Left renal pelvis (tissue), 4 donors: ENCODE results near the gene TOR1B. TPM values are rescaled to one million over a fixed set of nuclear protein-coding genes. Genes with fewer than 3 reads are reported as not detected.

Experiments
- DNase-seq, 4 donors: peaks; one replicate each; pipeline ENCODE4 v3.0.0-alpha.2; 2013; ENCODE audit warnings: low read depth in 4 of 4, low spot score in 3 of 4
- polyA plus RNA-seq, 4 donors: library from polyadenylated mRNA; unstranded; fragments of 120-200 nt; gene quantifications; one replicate each; pipeline ENCODE4 v1.2.1, GENCODE V29; 2013; ENCODE audit not compliant: insufficient read length in 4 of 4

Gene TOR1B
- polyA plus RNA-seq, 4 donors, result 19.3 to 21.5 (median 20.6) TPM

DNA sequence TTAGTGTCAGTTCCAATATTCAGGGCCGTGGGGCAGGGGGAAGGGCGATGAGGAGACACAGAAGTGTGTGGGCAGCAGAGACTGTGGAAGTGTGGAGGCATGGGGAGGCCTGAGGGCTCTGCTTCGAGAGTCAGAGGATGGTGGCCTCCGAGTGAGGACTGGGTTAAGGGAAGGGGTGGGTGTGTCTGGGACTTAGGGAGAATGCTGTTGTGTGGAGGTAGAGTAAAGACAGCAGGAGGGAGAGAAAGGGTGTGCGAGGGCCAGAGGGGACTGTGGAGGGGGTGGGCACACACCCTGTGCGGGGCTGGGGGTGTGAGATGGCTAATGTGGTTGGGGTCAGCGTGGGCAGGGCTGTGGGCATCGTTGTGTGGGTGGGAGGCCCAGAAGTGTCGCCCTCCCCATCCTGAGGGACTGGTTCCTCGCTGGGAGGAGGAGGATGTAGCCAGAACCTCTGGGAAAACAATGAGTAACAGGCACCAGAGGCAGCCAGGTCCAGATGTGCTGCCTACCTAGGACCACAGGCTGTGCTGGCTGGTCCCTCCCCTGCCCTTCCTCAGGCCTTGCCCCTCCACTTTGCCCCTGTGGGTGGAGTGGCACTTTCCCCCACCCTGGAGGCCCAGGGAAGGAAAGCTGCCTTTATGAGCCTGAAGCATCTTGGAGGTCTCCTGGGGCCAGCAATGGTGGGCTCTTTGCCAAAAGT, 36.5 kb downstream of the TOR1B start:
- DNase-seq, result no peak

DNA sequence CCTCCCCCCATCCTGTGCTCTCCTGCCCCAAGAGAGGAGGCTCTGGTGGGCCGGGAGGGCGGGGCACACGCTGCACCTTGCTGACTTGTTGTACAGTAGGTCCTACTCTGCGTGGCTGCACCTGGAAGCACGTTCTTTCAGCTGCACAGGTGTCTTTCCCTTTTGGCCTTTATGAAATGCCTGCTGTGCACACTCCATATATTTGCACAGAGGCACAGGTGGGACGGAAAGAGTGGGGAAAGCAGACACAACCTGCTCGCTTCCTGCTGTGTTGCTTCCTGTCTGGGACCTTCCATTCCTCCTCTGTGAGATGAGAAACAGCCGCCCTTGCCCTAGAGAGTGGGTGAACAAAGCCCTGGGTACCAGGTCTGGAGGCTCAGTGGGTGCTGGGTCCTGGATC, 37.0 kb downstream of the TOR1B start:
- DNase-seq, result no peak

DNA sequence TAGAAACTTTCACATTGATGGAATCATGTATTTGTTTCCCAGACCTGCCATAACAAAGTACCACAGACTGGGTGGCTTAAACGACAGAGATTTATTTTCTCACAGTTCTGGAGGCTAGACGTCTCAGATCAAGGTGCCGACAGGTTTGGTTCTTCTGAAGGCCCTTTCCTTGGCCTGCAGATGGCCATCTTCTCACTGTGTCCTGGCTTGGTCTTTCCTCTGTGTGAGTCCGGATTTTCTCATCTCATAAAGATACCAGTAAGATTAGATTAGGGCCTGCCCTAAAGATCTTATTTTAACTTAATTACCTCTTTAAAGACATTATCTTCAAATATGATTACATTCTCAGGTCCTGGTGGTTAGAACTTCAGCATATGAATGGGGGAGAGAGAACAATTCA, 38.1 kb downstream of the TOR1B start:
- no peak for DNase-seq

DNA sequence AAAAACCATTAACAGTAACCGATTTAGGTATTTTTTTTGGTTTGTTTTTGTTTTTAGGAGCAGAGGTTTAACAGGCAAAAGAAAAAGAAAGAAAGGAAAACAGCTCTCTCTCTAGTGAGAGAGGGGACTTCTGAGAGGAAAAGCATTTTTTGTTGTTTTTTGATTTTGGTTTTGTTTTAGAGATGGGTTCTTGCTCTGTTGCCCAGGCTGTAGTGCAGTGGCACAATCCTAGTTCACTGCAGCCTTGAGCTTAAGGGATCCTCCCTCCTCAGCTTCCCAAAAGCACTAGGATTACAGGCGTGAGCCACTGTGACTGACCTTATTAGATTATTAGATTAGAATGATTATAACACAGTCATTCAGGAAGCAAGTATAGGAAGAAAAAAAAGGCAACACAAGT, 42.4 kb downstream of the TOR1B start:
- DNase-seq, result no peak

DNA sequence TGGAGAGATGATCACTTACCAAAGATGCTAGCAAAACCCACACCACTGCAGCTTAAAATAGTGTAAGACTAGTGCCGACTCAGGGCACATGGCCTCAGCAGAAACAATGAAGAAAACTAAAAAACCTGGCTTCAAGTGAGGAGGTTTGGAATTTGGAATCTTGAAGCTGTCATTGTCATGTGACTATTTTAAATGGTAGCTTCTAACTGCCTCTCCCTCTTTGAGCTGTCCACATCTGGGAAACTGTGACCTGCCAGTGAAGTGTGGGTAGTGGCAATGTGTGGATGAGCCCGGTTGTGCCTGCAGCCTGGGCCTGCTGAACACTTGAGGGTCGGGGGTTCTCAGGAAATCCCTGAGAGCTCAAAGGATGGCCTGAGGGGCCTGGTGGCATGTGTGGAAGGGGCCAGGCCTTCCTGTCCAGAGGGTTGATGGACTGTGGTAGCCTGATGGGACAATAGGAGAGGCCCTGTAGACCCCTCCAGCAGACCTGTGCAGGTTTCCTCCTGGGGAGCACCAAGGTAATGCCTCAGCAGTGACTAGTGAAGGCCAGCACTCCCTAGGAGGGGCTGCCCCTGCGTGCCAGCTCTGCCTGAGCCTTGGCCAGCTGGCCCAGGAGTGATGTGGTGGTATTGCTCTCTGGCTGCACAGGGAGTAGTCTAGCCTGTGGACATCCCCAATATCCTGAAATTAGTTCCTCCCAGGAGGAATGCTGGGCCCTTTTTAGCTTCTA, 45.9 kb downstream of the TOR1B start:
- DNase-seq, result no peak

DNA sequence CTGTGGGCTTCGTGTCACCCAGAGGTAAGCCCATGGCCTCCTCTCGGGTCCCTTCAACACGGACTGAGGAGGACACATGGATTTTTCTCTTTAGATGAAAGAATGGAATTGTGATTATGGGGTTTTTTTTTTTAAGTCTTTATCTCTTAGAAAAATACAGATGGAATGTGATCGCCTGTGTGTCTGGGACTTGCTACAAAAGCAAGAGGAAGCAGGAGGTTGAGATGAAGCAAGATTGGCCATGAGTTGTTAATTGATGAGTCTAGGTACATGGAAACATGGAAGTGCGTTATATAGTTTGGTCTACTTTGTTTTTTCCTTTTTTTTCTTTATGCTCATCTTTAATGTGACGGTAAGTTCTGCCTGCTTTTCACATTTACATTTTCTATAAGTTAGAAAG, 46.9 kb downstream of the TOR1B start:
- no peak for DNase-seq

DNA sequence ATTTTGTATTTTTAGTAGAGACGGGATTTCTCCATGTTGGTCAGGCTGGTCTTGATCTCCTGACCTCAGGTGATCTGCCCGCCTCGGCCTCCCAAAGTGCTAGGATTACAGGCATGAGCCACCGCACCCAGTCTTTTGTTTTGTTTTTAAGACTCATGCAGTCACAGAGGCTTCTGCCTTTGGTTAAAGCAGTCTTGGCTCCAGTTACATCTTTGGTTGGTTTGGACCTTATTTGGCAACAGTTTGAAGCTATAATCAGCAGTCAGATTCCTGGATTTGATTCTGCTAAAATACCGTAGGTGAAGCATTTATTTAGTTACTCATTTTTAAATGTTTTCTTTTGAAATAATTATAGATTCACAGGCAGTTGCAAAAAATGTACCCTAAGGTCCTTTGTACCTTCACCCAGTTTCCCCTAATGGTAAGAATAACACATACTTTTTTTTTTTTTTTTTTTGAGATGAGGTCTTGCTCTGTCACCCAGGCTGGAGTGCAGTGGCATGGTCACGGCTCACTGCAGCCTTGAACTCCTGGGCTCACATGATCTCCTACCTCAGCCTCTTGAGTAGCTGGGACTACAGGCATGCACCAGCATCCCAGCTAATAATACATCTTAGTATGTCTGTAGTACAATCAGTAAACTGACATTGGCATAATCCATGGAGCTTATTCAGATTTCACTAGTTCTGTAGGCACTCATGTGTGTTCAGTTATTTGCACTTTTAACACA, 48.0 kb downstream of the TOR1B start:
- no peak for DNase-seq

DNA sequence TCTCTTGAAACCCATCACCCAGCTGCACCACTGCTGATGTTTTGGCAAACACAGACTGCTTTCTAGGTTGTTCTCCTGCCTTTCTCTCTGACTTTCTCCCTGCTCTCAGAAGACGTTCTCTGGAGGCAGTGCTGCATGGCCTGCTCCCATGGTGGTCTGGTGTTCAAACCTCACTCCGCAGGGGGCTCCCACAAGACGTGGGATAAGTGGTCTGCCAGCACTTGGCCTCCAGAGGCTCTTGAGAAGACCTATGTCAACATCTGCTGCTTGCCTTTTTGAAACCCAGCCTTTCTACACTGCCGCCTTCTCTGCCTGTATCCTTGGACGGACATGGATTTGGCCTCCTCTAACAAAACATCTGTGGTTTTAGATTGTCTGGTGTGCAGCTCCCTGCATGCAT, 48.8 kb downstream of the TOR1B start:
- DNase-seq, result no peak

DNA sequence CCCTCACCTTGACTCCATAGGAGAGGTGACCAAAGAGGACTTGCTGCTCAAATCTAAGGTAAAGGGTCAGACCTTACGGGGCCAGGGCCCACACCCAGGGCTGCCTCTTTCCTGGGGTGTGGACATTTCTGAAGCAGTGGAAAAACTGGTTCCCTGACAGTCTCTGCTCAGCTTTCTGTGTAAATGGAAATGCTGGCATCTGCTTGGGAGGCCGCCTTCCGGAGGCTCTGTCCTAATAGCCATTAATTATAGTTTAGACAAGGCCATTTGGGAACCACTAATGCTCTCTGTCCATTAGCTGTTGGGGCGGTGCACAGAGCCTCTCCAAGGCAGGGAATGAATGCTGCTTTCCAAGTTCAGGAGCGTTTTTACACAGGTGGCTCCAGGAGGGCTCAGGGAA, 49.6 kb downstream of the TOR1B start:
- no peak for DNase-seq

DNA sequence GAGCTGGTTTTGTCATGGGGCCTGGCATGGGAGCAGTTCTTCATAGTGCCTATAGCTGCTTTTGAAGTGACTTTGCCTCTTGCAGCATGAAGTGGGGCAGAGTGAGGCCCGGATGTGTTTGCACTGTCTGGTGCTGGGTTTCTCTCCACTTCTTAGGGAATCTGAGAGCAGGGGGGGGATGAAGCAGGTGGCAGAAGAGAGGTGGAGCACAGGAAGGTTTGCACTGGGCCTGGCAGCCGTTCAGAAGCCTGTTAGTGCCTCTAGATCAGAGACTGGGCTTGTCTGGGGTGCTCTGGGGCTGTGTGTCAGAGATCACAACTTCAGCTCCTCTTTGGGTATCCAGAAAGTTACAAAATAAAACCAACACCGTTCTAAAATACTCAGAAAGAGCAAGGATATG, 50.6 kb downstream of the TOR1B start:
- DNase-seq, result no peak

DNA sequence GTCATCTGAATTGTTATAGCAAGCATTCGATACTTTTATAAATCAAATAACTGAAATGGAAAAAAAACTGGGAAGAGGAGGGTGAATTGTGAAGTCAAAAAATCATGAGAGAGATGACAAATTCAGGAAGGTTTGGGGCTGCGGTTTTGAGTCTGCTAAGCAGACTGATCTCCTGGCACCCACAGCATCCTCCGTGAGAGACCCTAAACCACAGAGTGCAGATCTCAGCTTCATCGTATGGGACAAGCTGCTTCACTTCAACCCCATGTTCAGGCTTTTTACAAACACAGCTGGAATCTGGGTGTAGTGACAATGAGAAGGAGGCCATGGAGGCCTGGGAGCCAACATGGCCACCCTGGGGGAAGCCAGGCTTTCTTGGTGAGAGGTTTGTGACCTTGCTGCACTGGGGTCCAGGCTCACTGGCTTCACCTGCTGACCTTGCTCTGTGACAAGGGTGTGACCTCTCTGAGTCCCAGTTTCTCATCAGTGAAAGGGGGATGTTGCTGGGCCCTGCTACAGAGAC, 51.7 kb downstream of the TOR1B start:
- DNase-seq, result no peak

DNA sequence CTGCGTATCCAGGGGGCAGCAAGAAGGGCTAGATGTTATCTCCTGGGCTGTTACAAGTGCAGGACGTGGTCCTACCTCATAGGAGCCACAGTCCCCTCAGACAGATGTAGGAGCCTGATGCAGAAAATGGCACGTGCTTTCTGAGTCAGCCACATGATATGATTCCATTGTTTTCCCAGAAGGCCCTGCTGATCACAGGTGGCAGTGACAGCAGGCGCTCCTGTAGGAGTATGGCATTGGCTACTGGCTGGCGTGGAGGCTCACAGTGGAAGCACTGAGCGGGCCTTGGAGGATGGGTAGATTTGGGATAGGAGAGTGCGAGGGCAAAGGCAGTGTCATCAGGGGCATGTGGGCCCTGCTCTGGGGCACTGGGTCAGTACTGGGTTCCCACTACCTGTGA, 54.2 kb downstream of the TOR1B start:
- DNase-seq, result no peak

DNA sequence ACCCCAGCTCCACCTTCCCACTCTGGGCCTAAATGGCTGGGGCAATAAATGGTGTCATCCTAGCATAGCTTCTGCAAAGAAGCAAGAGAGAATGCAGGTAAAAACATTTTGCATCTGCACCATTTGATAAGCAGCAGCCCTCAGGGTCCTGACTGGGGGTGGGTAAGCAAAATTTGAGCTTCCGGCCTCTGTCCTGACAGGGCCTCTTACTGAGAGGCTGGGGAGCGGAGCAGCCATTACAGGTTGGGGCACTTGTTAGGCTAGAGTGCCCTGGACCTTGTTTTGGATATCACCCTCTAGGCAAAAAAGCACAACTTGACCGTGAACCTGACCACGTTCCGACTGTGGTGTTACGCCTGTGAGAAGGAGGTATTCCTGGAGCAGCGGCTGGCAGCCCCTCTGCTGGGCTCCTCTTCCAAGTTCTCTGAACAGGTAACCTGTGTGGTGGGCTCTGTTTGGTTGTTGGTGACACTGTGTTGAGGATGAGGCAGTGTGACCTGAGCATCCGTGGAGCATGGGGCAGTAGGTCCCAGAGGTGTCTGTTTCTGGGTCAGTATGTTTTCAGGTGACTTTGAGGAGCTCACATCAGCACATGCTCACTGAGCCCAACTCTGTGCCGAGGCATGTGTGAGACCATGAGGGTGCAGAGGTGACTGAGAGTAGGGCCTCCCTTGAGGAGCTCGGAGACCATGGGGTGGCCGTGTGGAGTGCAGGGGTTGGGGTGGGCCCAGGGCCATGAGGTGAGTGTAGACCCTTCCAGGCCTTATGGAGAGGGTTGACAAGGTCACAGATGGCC, 55.4 kb downstream of the TOR1B start:
- no peak for DNase-seq

Other genes with a start within 250 kb of the TOR1B start
- gene C9orf50, start 182.1 kb upstream of the TOR1B start, polyA plus RNA-seq, result 1 to 10 TPM in 1 of 4 donors, under 1 TPM in 3; 0.27 to 1.1 (median 0.49) TPM
- 10 to 100 TPM; 21.2 to 32.4 (median 29.9) TPM for gene NTMT1, start 177.0 kb upstream of the TOR1B start, polyA plus RNA-seq
- gene ASB6, start 161.0 kb upstream of the TOR1B start, polyA plus RNA-seq, result 10 to 100 TPM; 12.4 to 22.2 (median 16.8) TPM
- gene PRRX2, start 137.5 kb upstream of the TOR1B start, polyA plus RNA-seq, result 1 to 10 TPM in 3 of 4 donors, under 1 TPM in 1; 0.98 to 2.6 (median 1.5) TPM
- 1 to 10 TPM; 5.0 to 6.3 (median 5.5) TPM for gene PTGES, start 50.1 kb upstream of the TOR1B start, polyA plus RNA-seq
- 10 to 100 TPM; 41.9 to 44.0 (median 43.1) TPM for gene TOR1A, start 21.0 kb downstream of the TOR1B start, polyA plus RNA-seq
- gene C9orf78, start 32.1 kb downstream of the TOR1B start, polyA plus RNA-seq, result 10 to 100 TPM; 64.7 to 86.9 (median 73.8) TPM
- gene USP20, start 32.3 kb downstream of the TOR1B start, polyA plus RNA-seq, result 10 to 100 TPM; 14.8 to 28.0 (median 19.6) TPM
- 10 to 100 TPM; 44.4 to 53.8 (median 50.0) TPM for gene FNBP1, start 240.0 kb downstream of the TOR1B start, polyA plus RNA-seq